ENCODE measurements around the gene NXPH1.

The NXPH1 gene

GRCh38 chr7:8800986-8801385 is 367.6 kb downstream of the NXPH1 start:
- in situ Hi-C loops (cut with HindIII; ENCODE audit: low sequenced_read_pairs) = no loop called here
